K562 (cell line): ENCODE results near the gene NRP1. TPM values are rescaled to one million over a fixed set of nuclear protein-coding genes. Genes with fewer than 3 reads are reported as not detected.

Experiments used
- ATAC-seq: fragments of 200-7000 bp; cut with Tn5 transposase; 3 replicates; pipeline ENCODE4 v1.9.1; 2020; ENCODE audit warnings: moderate library complexity
- BruUV-seq: library from RNA; stranded (reverse); fragments of 400-500 nt; replicated peaks from 2 replicates; lab custom pipeline; 2021; lab: Mats Ljungman, UMichigan
- CTCF ChIA-PET: fragments of 300-600 bp; formaldehyde crosslinking; extraction: SDS; loops from one replicate; lab custom pipeline; 2021; ENCODE audit warnings: low intra/inter-chr PET ratio; lab: Yijun Ruan, JAX
- POLR2A ChIA-PET: fragments of 300-600, 350-650 bp; sonication (Branson Sonifier 250); formaldehyde crosslinking; extraction: SDS; loops from one replicate; lab custom pipeline; 2021; ENCODE audit warnings: antibody characterized with exemption, inconsistent platforms; lab: Yijun Ruan, JAX
- DNase-seq, 4 experiments: peaks; one replicate each; pipeline versions ENCODE4 v3.0.0 to v3.0.0-alpha.2; 2011 to 2018; ENCODE audit warnings: low spot score in 3 of 4, mixed read lengths in 3 of 4; ENCODE audit errors: extremely low read depth in 1 of 4
- FAIRE-seq: peaks from 2 replicates; lab custom pipeline; 2011; peaks lifted over from hg19 to GRCh38; lab: Jason Lieb, UNC
- H2AFZ ChIP-seq: 2 replicates; pipeline ENCODE4 v1.6.0; 2011; ENCODE audit warnings: low read depth, low read length, control low read depth, inconsistent platforms
- H3K27ac ChIP-seq: fragments of 200-600 bp; 3 replicates; pipeline ENCODE4 v1.8.0; 2011; ENCODE audit warnings: low read depth, mild to moderate bottlenecking, control low read depth, inconsistent platforms, low read length, moderate library complexity, mixed read lengths; ENCODE audit errors: extremely low read depth
- H3K27me3 ChIP-seq, 2 experiments: fragments of 300-600 bp in 1 of 2; 2 replicates in 1 of 2; 3 replicates in 1 of 2; pipeline versions ENCODE4 v1.6.0 to v1.8.0; 2011; ENCODE audit warnings: inconsistent platforms in 2 of 2, low read length in 2 of 2, mild to moderate bottlenecking in 1 of 2, mixed read lengths in 1 of 2, moderate library complexity in 1 of 2; ENCODE audit not compliant: control insufficient read depth in 2 of 2, insufficient read depth in 2 of 2
- H3K36me3 ChIP-seq: fragments of 300-600 bp; 3 replicates; pipeline ENCODE4 v1.8.0; 2011; ENCODE audit warnings: mild to moderate bottlenecking, low read length, inconsistent platforms; ENCODE audit not compliant: control insufficient read depth, insufficient read depth
- H3K4me1 ChIP-seq, 2 experiments: fragments of 200-600 bp in 1 of 2; replicated peaks in 1 of 2; 2 replicates in 1 of 2; 3 replicates in 1 of 2; pipeline versions ENCODE4 v1.5.1 to v1.8.0; 2011; ENCODE audit warnings: inconsistent platforms in 2 of 2, low read length in 2 of 2, mild to moderate bottlenecking in 1 of 2, mixed read lengths in 1 of 2, moderate library complexity in 1 of 2; ENCODE audit not compliant: control insufficient read depth in 2 of 2, insufficient read depth in 2 of 2
- H3K4me2 ChIP-seq: 2 replicates; pipeline ENCODE4 v1.6.1; 2011; ENCODE audit warnings: low read length, control low read depth, inconsistent platforms, mixed read lengths; ENCODE audit not compliant: insufficient read depth
- H3K4me3 ChIP-seq: fragments of 200-600 bp; sonication (generic), shearing (Covaris generic); 2 replicates; pipeline ENCODE4 v1.5.1; 2016; ENCODE audit warnings: control low read depth, inconsistent platforms
- H3K79me2 ChIP-seq: fragments of 200-600 bp; 3 replicates; pipeline ENCODE4 v1.8.0; 2011; ENCODE audit warnings: low read length, inconsistent platforms; ENCODE audit not compliant: control insufficient read depth, insufficient read depth
- H3K9ac ChIP-seq, 2 experiments: 2 replicates each; pipeline versions ENCODE4 v1.6.0 to v1.6.1; 2011; ENCODE audit warnings: low read depth in 2 of 2, low read length in 2 of 2, control low read depth in 1 of 2, inconsistent platforms in 1 of 2, mild to moderate bottlenecking in 1 of 2, mixed read lengths in 1 of 2; ENCODE audit not compliant: insufficient read depth in 1 of 2
- H3K9me1 ChIP-seq: one replicate; pipeline ENCODE4 v1.6.0; 2011; ENCODE audit warnings: inconsistent platforms, mild to moderate bottlenecking, low read length, moderate library complexity; ENCODE audit not compliant: control insufficient read depth, insufficient read depth
- H3K9me3 ChIP-seq: replicated peaks from 2 replicates; pipeline ENCODE4 v1.5.1; 2011; ENCODE audit warnings: low read depth, low read length, inconsistent platforms; ENCODE audit not compliant: control insufficient read depth, insufficient read depth
- H4K20me1 ChIP-seq: replicated peaks from 2 replicates; pipeline ENCODE4 v1.6.1; 2011; ENCODE audit warnings: low read length, inconsistent platforms, mixed read lengths; ENCODE audit not compliant: control insufficient read depth, insufficient read depth
- CHCHD3 ChIP-seq: fragments of 250-450 bp; sonication (Bioruptor Pico); IDR thresholded peaks from 2 replicates; pipeline ENCODE4 v2.1.2; 2022; ENCODE audit warnings: mild to moderate bottlenecking
- JUNB ChIP-seq: fragments of 450-650 bp; formaldehyde crosslinking; conservative IDR thresholded peaks from 2 replicates; pipeline ENCODE4 v1.4.0; 2020; ENCODE audit warnings: mild to moderate bottlenecking
- PRDM10 ChIP-seq: fragments of 450-650 bp; IDR thresholded peaks from 2 replicates; pipeline ENCODE4 v1.6.1; 2018; ENCODE audit not compliant: partially characterized antibody
- RAD21 ChIP-seq, 2 experiments: fragments of 250-450 bp in 1 of 2; fragments of 450-650 bp in 1 of 2; sonication (Bioruptor Pico) in 1 of 2; formaldehyde crosslinking in 1 of 2; IDR thresholded peaks in 1 of 2; conservative IDR thresholded peaks in 1 of 2; 2 replicates each; pipeline versions ENCODE4 v1.4.0 to v1.8.0; 2020 to 2022; ENCODE audit warnings: mild to moderate bottlenecking in 2 of 2, moderate library complexity in 1 of 2
- SMC3 ChIP-seq: conservative IDR thresholded peaks from 2 replicates; pipeline ENCODE4 v1.6.1; 2011; ENCODE audit warnings: low read depth, low read length, improper control_type of control experiment; ENCODE audit not compliant: insufficient read depth
- TCFL5 ChIP-seq: fragments of 250-450 bp; sonication (Bioruptor Pico); conservative IDR thresholded peaks from 2 replicates; pipeline ENCODE4 v1.6.1; 2021; ENCODE audit warnings: mild to moderate bottlenecking, moderate library complexity, matching md5 sums
- THRAP3 ChIP-seq: fragments of 450-650 bp; IDR thresholded peaks from 2 replicates; pipeline ENCODE4 v1.6.1; 2016; ENCODE audit warnings: mild to moderate bottlenecking, inconsistent platforms, borderline replicate concordance
- ZBTB1 ChIP-seq: sonication (generic); formaldehyde crosslinking; IDR thresholded peaks from 2 replicates; pipeline ENCODE4 v1.8.1; 2023; ENCODE audit warnings: missing genetic modification reagents, low read depth, mild to moderate bottlenecking, borderline replicate concordance
- ZNF140 ChIP-seq: fragments of 250-450 bp; sonication (Bioruptor Pico); IDR thresholded peaks from 2 replicates; pipeline ENCODE4 v1.8.0; 2021; ENCODE audit warnings: moderate library complexity, mild to moderate bottlenecking, inconsistent platforms
- ZSCAN32 ChIP-seq: fragments of 450-650 bp; formaldehyde crosslinking; IDR thresholded peaks from 2 replicates; pipeline ENCODE4 v1.4.0; 2020; ENCODE audit warnings: mild to moderate bottlenecking, moderate library complexity
- WGBS: fragments of 100-300 bp; shearing (Covaris generic); methylation state at CpG from one replicate; pipeline ENCODE4 v1.1.6; 2016; ENCODE audit warnings: low coverage, mixed read lengths; ENCODE audit not compliant: insufficient coverage; ENCODE audit errors: missing lambda C conversion rate; 5-methylcytosine and 5-hydroxymethylcytosine counted together
- in situ Hi-C: fragments of 300-500 bp; cut with MboI; formaldehyde crosslinking; loops from 4 replicates; pipeline ENCODE4 v1.15.0; 2018; ENCODE audit warnings: inconsistent platforms, mixed read lengths
- intact Hi-C: fragments of 100-400 bp; cut with micrococcal nuclease; formaldehyde crosslinking; loops from 2 replicates; pipeline ENCODE4 v1.14.2; 2022
- polyA plus RNA-seq, 8 experiments: library from polyadenylated mRNA; depleted of rRNA in 4 of 8; stranded (reverse) in 5 of 8; unstranded in 3 of 8; fragments of >200 nt; fragmentation: Nextera tagmentation in 2 of 8; fragmentation: Illumina TruSeq in 1 of 8; extraction: Ambion mirVana in 2 of 8; extraction: Trizol in 1 of 8; gene quantifications; 2 replicates each; pipeline versions ENCODE4 v1.2.1 to v1.2.3, GENCODE V29; 2011 to 2014; ENCODE audit warnings: inconsistent platforms in 1 of 8, missing spikeins in 1 of 8
- total RNA-seq, 7 experiments: library from RNA; depleted of rRNA in 6 of 7; stranded (reverse); fragments of >200 nt in 6 of 7; fragmentation: Illumina TruSeq in 2 of 7; extraction: Trizol in 2 of 7; gene quantifications; 2 replicates each; pipeline versions ENCODE4 v1.2.1 to v1.2.3, GENCODE V29; 2011 to 2021; ENCODE audit warnings: low replicate concordance in 1 of 7
- TF ChIP-seq, protein P1 (sequence below): fragments of 250-450 bp; sonication (Bioruptor Pico); IDR thresholded peaks from 2 replicates; pipeline ENCODE4 v1.8.0; 2022; ENCODE audit warnings: moderate library complexity, mild to moderate bottlenecking, inconsistent platforms
- TF ChIP-seq, protein P2 (sequence below), 3 experiments: IDR thresholded peaks in 2 of 3; conservative IDR thresholded peaks in 1 of 3; 2 replicates each; pipeline ENCODE4 v1.5.1; 2011 to 2012; ENCODE audit warnings: low read length in 3 of 3, mild to moderate bottlenecking in 3 of 3, control low read depth in 2 of 3, improper control_type of control experiment in 1 of 3, inconsistent platforms in 1 of 3, low read depth in 1 of 3, mixed read lengths in 1 of 3, moderate library complexity in 1 of 3; ENCODE audit not compliant: insufficient read depth in 2 of 3

The NRP1 gene
- total and polyA plus RNA-seq, 9 of the 15 experiments (the other 6 are each of a cell fraction or from before 2014, with no cell fraction given) = 0.01 to 0.38 (median 0.04) TPM; not detected in 5

- peak; percentile 74; the same call in 1 of the 2 replicates for TF ChIP-seq ZSCAN32 (CRISPR knock-in tag)
- TF ChIP-seq CHCHD3 = no peak
Observed at GRCh38 chr10:33157103-33157502, 177.4 kb downstream of the NRP1 start (continued).

- Histone ChIP-seq H3K79me2 (no peaks in the 10 kb centered on the region), H3K27ac (no peak overlapping the region)
Observed at GRCh38 chr10:33155720-33156638, 178.5 kb downstream of the NRP1 start.

More at GRCh38 chr10:33155720-33156638, 178.5 kb downstream of the NRP1 start:
- 0% methylated on average over 10 of the region's 10 CpGs for WGBS
- Histone ChIP-seq H3K27me3 (peaks cover 2 to 6% of the 10 kb centered on the region in 2 experiments; a peak in 1 of 5 replicates), H3K9me3 (no peaks in the 10 kb centered on the region), H3K4me1 (no peaks in the 10 kb centered on the region), H3K36me3 (no peaks in the 10 kb centered on the region), H3K9me1 (no peaks in the 10 kb centered on the region), H2AFZ (no peak overlapping the region), H3K4me2 (no peak overlapping the region), H3K9ac (no peak overlapping the region), H3K4me3 (no peak overlapping the region), H4K20me1 (no peaks in the 10 kb centered on the region; the same call in 1 of the 2 replicates)
- in situ Hi-C loops = no loop called here
- CTCF ChIA-PET = interaction anchor here (0.6 kb wide), 1 partner anchor 506 kb away, joined by 3 read pairs; no protein-coding TSS in a partner anchor
- POLR2A ChIA-PET = interaction anchor here (0.7 to 1.0 kb wide), 2 partner anchors 9 to 32 kb away, joined by 3 read pairs; no protein-coding TSS in a partner anchor
- TF ChIP-seq, protein P1, sequence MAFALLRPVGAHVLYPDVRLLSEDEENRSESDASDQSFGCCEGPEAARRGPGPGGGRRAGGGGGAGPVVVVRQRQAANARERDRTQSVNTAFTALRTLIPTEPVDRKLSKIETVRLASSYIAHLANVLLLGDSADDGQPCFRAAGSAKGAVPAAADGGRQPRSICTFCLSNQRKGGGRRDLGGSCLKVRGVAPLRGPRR = no peak
- TF ChIP-seq, protein P2, sequence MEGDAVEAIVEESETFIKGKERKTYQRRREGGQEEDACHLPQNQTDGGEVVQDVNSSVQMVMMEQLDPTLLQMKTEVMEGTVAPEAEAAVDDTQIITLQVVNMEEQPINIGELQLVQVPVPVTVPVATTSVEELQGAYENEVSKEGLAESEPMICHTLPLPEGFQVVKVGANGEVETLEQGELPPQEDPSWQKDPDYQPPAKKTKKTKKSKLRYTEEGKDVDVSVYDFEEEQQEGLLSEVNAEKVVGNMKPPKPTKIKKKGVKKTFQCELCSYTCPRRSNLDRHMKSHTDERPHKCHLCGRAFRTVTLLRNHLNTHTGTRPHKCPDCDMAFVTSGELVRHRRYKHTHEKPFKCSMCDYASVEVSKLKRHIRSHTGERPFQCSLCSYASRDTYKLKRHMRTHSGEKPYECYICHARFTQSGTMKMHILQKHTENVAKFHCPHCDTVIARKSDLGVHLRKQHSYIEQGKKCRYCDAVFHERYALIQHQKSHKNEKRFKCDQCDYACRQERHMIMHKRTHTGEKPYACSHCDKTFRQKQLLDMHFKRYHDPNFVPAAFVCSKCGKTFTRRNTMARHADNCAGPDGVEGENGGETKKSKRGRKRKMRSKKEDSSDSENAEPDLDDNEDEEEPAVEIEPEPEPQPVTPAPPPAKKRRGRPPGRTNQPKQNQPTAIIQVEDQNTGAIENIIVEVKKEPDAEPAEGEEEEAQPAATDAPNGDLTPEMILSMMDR (IDR thresholded peaks at IDR 0.05 in 2 of 3, conservative IDR thresholded peaks at IDR 0.05 in 1 of 3; ENCODE audit: insufficient read depth in 2 of 3, low read depth in 1 of 3, low read length in 3 of 3) = peak; percentile 45 to 65 (median 52); a peak in 4 of 6 replicates
- TF ChIP-seq PRDM10 (no peak), THRAP3 (no peak), SMC3 (0 out of 2 replicates have a peak, but pooled peaks have one; percentile 20), JUNB (CRISPR knock-in tag) (no peak), ZBTB1 (CRISPR knock-in tag) (no peak), TCFL5 (no peak), ZNF140 (no peak), RAD21 (CRISPR knock-in tag; conservative IDR thresholded peaks at IDR 0.05 in 1 of 2, IDR thresholded peaks at IDR 0.05 in 1 of 2) (peak; percentile 31 to 51)
- intact Hi-C loops = loop anchor here (1.0 kb wide), 1 partner anchor 361 kb away; no protein-coding TSS in a partner anchor
- ATAC-seq (peak; percentile 78; the same call in 2 of the 3 replicates), FAIRE-seq (peak; percentile 42), DNase-seq (peak; percentile 15 to 41 (median 22))
- no TSS peak for BruUV-seq
